DOHH2 (cell line): Measurements from ENCODE around the gene CLDND1.

Experiments used
- H3F3A ChIP-seq: fragments of 200-600 bp; sonication (generic), shearing (Covaris generic); 2 replicates; pipeline ENCODE4 v1.6.0; 2016; ENCODE audit warnings: antibody characterized with exemption, mild to moderate bottlenecking; ENCODE audit not compliant: control insufficient read depth, insufficient read depth
- H3K27ac ChIP-seq: fragments of 200-600 bp; sonication (generic); 2 replicates; pipeline ENCODE4 v1.5.1; 2014; ENCODE audit warnings: low read depth, mild to moderate bottlenecking, low read length, moderate library complexity
- H3K27me3 ChIP-seq: fragments of 200-600 bp; sonication (generic); 2 replicates; pipeline ENCODE4 v1.6.1; 2014; ENCODE audit warnings: mild to moderate bottlenecking, low read length, mixed read lengths; ENCODE audit not compliant: control insufficient read depth
- H3K36me3 ChIP-seq: fragments of 200-600 bp; sonication (generic); 2 replicates; pipeline ENCODE4 v1.6.1; 2014; ENCODE audit warnings: mild to moderate bottlenecking, low read length, moderate library complexity, mixed read lengths; ENCODE audit not compliant: control insufficient read depth
- H3K4me1 ChIP-seq: fragments of 200-600 bp; sonication (generic); 2 replicates; pipeline ENCODE4 v1.6.1; 2014; ENCODE audit warnings: mild to moderate bottlenecking, low read length, mixed read lengths; ENCODE audit not compliant: control insufficient read depth
- H3K4me2 ChIP-seq: fragments of 200-600 bp; sonication (generic); 2 replicates; pipeline ENCODE4 v1.6.0; 2014; ENCODE audit warnings: mild to moderate bottlenecking, low read length, moderate library complexity
- H3K4me3 ChIP-seq: fragments of 200-600 bp; sonication (generic); 2 replicates; pipeline ENCODE4 v1.5.1; 2014; ENCODE audit warnings: mild to moderate bottlenecking, low read length, mixed read lengths
- H3K79me2 ChIP-seq: fragments of 200-600 bp; sonication (generic); 2 replicates; pipeline ENCODE4 v1.6.1; 2014; ENCODE audit warnings: mild to moderate bottlenecking, low read length, mixed read lengths; ENCODE audit not compliant: control insufficient read depth
- H3K9me2 ChIP-seq: fragments of 200-600 bp; sonication (generic); replicated peaks from 2 replicates; pipeline ENCODE4 v1.6.1; 2014; ENCODE audit warnings: mild to moderate bottlenecking, low read length, mixed read lengths; ENCODE audit not compliant: control insufficient read depth
- H3K9me3 ChIP-seq: fragments of 200-600 bp; sonication (generic); 2 replicates; pipeline ENCODE4 v1.6.1; 2014; ENCODE audit warnings: antibody characterized with exemption, low read length, mixed read lengths; ENCODE audit not compliant: control insufficient read depth, insufficient read depth
- H4K20me1 ChIP-seq: fragments of 200-600 bp; sonication (generic); 2 replicates; pipeline ENCODE4 v1.6.0; 2014; ENCODE audit warnings: low read depth, mild to moderate bottlenecking, antibody characterized with exemption, low read length, moderate library complexity; ENCODE audit not compliant: control insufficient read depth, insufficient read depth
- CTCF ChIP-seq: fragments of 200-600 bp; sonication (generic); IDR thresholded peaks from one replicate; pipeline ENCODE4 v1.5.1; 2014; ENCODE audit warnings: antibody characterized with exemption, mild to moderate bottlenecking, low read depth, low read length; ENCODE audit not compliant: poor library complexity, severe bottlenecking
- EZH2phosphoT487 ChIP-seq: fragments of 200-600 bp; sonication (generic); IDR thresholded peaks from 2 replicates; pipeline ENCODE4 v1.6.1; 2017; ENCODE audit warnings: borderline replicate concordance, mild to moderate bottlenecking, antibody characterized with exemption, low read length, moderate library complexity, mixed read lengths

Gene CLDND1

GRCh38 chr3:98542623-98543022, 19.9 kb upstream of the CLDND1 start:
- H3K4me1 ChIP-seq, result peaks cover 48% of the 10 kb centered on the region
- H3K9me3 ChIP-seq, result no peaks in the 10 kb centered on the region
- H3K36me3 ChIP-seq, result no peaks in the 10 kb centered on the region
- no peak overlapping the region for H3K27ac ChIP-seq
- H3K4me2 ChIP-seq, result no peak overlapping the region
- no peaks in the 10 kb centered on the region for H3K79me2 ChIP-seq
- TF ChIP-seq CTCF (no peak), EZH2phosphoT487 (no peak)
- no peaks in the 10 kb centered on the region for H4K20me1 ChIP-seq
- H3F3A ChIP-seq, result peaks cover 6% of the 10 kb centered on the region
- H3K27me3 ChIP-seq, result no peaks in the 10 kb centered on the region
- no peaks in the 10 kb centered on the region for H3K9me2 ChIP-seq
- no peak overlapping the region for H3K4me3 ChIP-seq

- Histone ChIP-seq H4K20me1 (no peaks in the 10 kb centered on the region), H3K4me2 (no peak overlapping the region), H3K27me3 (no peaks in the 10 kb centered on the region), H3K27ac (no peak overlapping the region), H3K36me3 (no peaks in the 10 kb centered on the region), H3F3A (peaks cover 6% of the 10 kb centered on the region), H3K9me3 (no peaks in the 10 kb centered on the region), H3K4me1 (peaks cover 56% of the 10 kb centered on the region), H3K4me3 (no peak overlapping the region), H3K9me2 (no peaks in the 10 kb centered on the region), H3K79me2 (no peaks in the 10 kb centered on the region)
- TF ChIP-seq CTCF, result no peak
- no peak for TF ChIP-seq EZH2phosphoT487
Observed at GRCh38 chr3:98541695-98542094, 19.0 kb upstream of the CLDND1 start.

GRCh38 chr3:98540346-98540745, 17.6 kb upstream of the CLDND1 start:
- H3K4me3 ChIP-seq, result peak overlapping the region; percentile 38
- TF ChIP-seq CTCF (no peak), EZH2phosphoT487 (no peak)
- no peaks in the 10 kb centered on the region for H3K79me2 ChIP-seq
- H3K27me3 ChIP-seq, result no peaks in the 10 kb centered on the region
- H3K36me3 ChIP-seq, result no peaks in the 10 kb centered on the region
- no peaks in the 10 kb centered on the region for H4K20me1 ChIP-seq
- peak overlapping the region; percentile 74 for H3K27ac ChIP-seq
- peak overlapping the region; percentile 53 for H3K4me2 ChIP-seq
- no peaks in the 10 kb centered on the region for H3K9me2 ChIP-seq
- no peaks in the 10 kb centered on the region for H3K9me3 ChIP-seq
- peaks cover 10% of the 10 kb centered on the region for H3F3A ChIP-seq
- peaks cover 62% of the 10 kb centered on the region for H3K4me1 ChIP-seq
